Choroid plexus epithelial cell (primary cell): Measurements from ENCODE around the gene DACH2.
A peak's percentile ranks its signal among the peaks of the same experiment; 100 is the strongest.
"Not testable (repeated sequence)": the region's sequence is repeated elsewhere in the genome, so short reads cannot be mapped to it uniquely, and the experiment has no call there.

Experiments
- DNase-seq: peaks from one replicate; pipeline ENCODE4 v3.0.0-alpha.2; 2010; ENCODE audit warnings: low read depth
- H3K4me3 ChIP-seq: 2 replicates; pipeline ENCODE4 v1.5.1; 2011; ENCODE audit warnings: low read depth, mild to moderate bottlenecking, control low read depth, low read length, moderate library complexity
- TF ChIP-seq, protein P1 (sequence below): conservative IDR thresholded peaks from 2 replicates; pipeline ENCODE4 v1.5.1; 2011; ENCODE audit warnings: low read depth, mild to moderate bottlenecking, control low read depth, inconsistent platforms, low read length, moderate library complexity

DACH2 gene

DNA sequence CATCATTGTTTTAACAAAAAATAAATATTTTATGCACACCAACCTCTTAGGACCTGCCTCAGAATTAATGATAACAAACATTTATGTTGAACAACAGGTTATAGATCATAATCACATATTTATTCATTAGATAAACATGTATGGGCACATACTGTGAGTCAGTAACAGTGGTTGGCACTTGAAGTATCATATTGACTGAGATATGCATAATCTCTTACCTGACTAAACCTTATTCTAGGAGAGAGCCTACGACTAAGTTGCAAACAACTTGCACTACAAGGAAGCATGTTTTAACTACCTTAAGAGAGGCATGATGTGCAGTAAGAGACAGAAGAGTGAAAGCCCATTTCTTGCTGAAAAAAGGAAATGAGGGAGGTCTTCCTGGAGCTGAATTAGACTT, 6.5 kb upstream of the DACH2 start:
- DNase-seq: no peak
- H3K4me3 ChIP-seq: no peak overlapping the region
- TF ChIP-seq, protein P1, sequence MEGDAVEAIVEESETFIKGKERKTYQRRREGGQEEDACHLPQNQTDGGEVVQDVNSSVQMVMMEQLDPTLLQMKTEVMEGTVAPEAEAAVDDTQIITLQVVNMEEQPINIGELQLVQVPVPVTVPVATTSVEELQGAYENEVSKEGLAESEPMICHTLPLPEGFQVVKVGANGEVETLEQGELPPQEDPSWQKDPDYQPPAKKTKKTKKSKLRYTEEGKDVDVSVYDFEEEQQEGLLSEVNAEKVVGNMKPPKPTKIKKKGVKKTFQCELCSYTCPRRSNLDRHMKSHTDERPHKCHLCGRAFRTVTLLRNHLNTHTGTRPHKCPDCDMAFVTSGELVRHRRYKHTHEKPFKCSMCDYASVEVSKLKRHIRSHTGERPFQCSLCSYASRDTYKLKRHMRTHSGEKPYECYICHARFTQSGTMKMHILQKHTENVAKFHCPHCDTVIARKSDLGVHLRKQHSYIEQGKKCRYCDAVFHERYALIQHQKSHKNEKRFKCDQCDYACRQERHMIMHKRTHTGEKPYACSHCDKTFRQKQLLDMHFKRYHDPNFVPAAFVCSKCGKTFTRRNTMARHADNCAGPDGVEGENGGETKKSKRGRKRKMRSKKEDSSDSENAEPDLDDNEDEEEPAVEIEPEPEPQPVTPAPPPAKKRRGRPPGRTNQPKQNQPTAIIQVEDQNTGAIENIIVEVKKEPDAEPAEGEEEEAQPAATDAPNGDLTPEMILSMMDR: no peak

DNA sequence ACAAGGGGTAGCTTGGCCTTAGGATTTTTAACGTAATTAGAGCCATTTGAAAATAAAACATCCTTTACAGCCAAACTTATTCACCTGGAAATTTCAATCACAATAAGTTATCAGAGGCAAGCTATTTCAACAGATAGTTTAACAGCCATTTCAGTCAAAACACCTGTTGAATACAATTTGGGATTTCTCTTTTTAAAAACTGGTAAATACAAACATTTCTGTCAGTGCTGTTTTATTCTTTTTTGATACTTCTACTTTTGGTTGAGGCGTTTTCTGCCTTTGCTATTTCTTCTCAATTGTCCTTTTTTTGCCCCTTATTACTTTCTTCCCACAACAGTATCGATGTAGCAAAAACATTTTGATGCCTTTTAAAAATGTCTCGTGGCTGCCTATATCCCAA, 2.1 kb upstream of the DACH2 start:
- H3K4me3 ChIP-seq: no peak overlapping the region
- no peak for DNase-seq
- TF ChIP-seq, protein P1: no peak

DNA sequence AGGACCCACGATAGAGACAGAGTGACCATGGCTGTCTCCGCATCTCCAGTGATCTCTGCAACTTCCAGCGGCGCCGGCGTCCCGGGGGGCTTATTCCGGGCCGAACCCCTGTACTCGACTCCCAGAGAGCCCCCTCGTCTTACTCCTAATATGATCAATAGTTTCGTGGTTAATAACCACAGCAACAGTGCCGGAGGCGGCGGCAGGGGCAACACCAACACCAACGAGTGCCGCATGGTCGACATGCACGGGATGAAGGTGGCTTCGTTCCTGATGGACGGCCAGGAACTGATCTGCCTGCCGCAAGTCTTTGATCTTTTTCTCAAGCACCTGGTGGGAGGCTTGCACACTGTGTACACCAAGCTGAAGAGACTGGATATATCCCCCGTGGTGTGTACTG, 343 bp downstream of the DACH2 start:
- DNase-seq: no peak
- TF ChIP-seq, protein P1: no peak
- H3K4me3 ChIP-seq: peak overlapping the region; percentile 53

DNA sequence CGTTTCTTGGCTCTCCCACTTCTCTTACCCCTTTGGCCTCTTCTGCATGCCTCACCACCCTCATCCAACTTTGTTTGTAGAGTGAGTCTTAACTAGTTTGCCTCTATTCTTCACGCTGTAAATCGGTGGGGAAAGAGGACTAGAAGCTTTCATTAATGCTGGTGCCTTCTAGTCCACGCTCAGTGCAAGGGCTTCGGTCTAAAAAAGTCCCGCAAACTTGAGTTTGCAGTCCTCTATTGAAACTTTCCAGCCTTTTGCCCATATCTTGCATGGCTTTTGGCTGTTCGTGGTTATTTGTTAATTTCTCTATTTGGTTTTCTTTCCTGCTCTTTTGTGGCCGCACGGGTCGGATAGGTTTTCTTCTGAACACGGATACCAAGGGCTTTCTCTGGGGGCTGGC, 868 bp downstream of the DACH2 start:
- no peak for DNase-seq
- H3K4me3 ChIP-seq: peak overlapping the region; percentile 53

DNA sequence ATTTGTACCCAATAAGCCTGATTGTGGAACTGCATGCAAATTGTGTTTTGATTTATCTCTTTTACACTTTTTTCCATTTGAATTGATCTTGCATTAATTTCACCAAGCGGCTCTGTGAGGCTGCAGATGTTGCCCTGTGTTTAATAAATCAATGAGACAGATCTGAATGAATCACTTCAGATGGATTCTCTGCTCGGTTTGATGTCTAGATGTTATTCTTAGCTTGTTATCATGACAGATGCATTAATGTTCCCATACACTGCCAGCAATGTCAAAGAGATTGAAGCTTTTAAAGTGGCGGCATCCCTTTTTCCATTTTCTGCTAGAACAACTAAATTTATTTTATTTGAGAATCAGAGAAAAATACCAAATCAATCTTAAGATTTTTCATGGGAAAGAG, 6.3 kb downstream of the DACH2 start:
- H3K4me3 ChIP-seq: no peak overlapping the region
- TF ChIP-seq, protein P1: no peak
- DNase-seq: no peak

More for the DNA sequence above, 868 bp downstream of the DACH2 start:
- TF ChIP-seq, protein P1: no peak

DNA sequence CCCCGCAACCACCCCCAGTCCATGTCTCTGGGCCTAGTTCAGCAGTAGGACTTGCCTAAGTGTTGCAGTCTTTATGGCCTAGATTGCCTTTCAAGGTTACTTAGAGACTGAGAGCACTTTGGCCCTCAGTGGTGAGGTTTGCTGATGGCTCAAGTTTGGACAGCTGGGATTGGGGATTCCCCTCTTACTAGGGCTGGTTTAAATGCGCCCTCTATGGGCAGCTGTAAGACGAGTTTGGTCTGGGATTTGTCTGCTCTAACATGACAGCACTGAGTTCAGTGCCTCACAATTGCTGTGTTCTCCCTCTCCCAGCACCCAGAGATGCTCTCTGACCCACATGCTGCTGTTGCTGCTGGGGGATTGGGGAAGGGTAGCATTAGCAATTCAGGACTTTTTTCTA, 23.1 kb downstream of the DACH2 start:
- TF ChIP-seq, protein P1: peak; percentile 66
- peak; percentile 78 for DNase-seq
- no peak overlapping the region for H3K4me3 ChIP-seq

DNA sequence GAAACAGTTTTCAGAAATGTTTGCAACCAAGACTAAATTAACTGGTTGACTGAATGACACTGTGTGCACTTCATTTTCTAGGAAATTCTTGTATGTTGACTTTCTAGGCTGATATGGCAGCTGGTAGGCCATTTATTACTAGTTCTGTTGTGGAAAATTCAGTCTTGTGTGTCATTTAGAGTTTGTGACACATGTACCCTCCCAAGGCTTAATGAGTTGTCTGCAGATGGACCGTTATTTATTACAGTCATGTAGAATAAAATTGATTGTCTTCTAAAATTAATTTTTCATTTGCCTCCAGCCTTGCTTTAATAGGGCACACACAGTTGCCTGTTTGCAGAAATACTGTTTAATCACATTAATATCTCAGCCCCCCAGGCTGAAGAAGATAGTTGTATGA, 30.7 kb downstream of the DACH2 start:
- H3K4me3 ChIP-seq: no peak overlapping the region
- TF ChIP-seq, protein P1: no peak
- no peak for DNase-seq

DNA sequence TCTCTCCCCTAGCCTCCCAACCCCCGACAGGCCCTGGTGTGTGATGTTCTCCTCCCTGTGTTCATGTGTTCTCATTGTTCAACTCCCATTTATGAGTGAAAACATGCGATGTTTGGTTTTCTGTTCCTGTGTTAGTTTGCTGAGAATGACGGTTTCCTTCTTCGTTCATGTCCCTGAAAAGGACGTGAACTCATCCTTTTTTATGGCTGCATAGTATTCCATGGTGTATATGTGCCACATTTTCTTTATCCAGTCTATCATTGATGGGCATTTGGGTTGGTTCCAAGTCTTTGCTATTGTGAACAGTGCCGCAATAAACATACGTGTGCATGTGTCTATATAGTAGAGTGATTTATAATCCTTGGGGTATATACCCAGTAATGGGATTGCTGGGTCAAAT, 33.1 kb downstream of the DACH2 start:
- not testable (repeated sequence) for DNase-seq, H3K4me3 ChIP-seq
